B cell (primary cell): ENCODE data around the gene CAGE1. TPM values are rescaled to one million over a fixed set of nuclear protein-coding genes. Genes with fewer than 3 reads are reported as not detected.
"Not testable (repeated sequence)": the region's sequence is repeated elsewhere in the genome, so short reads cannot be mapped to it uniquely, and the experiment has no call there.

Experiments used
- ATAC-seq: fragments of 200-7000 bp; cut with Tn5 transposase; one replicate; pipeline ENCODE4 v1.10.0; 2021; ENCODE audit warnings: low read depth, mild to moderate bottlenecking, moderate number of reproducible peaks, moderate library complexity
- CTCF ChIA-PET: fragments of 350-600 bp; sonication (Branson Sonifier 250); formaldehyde crosslinking; loops from one replicate; lab custom pipeline; 2021; ENCODE audit warnings: antibody characterized with exemption, inconsistent platforms; lab: Charles Lee
- POLR2A ChIA-PET: fragments of 350-600 bp; sonication (Branson Sonifier 250); formaldehyde crosslinking; loops from one replicate; lab custom pipeline; 2021; ENCODE audit warnings: antibody characterized with exemption; lab: Charles Lee
- DNase-seq: peaks from one replicate; pipeline ENCODE4 v3.0.0; 2013
- H2AFZ ChIP-seq: 2 replicates; pipeline ENCODE4 v1.6.1; 2012; ENCODE audit warnings: mild to moderate bottlenecking, low read depth, low read length; ENCODE audit not compliant: insufficient read depth, poor library complexity, severe bottlenecking
- H3K27ac ChIP-seq, 2 donors: 1 replicate in 1 of 2; 2 replicates in 1 of 2; pipeline ENCODE4 v1.5.1; 2012 to 2013; ENCODE audit warnings: low read length in 2 of 2, mild to moderate bottlenecking in 2 of 2, moderate library complexity in 1 of 2
- H3K27me3 ChIP-seq, 4 experiments: fragments of 200-600 bp in 1 of 4; sonication (generic) in 1 of 4; replicated peaks in 1 of 4; 1 replicate in 2 of 4; 2 replicates in 2 of 4; pipeline versions ENCODE4 v1.6.1 to v1.7.0; 2013 to 2016; ENCODE audit warnings: low read length in 3 of 4, mild to moderate bottlenecking in 2 of 4, mixed read lengths in 1 of 4, moderate library complexity in 1 of 4; ENCODE audit not compliant: insufficient read depth in 4 of 4, control insufficient read depth in 3 of 4; ENCODE audit errors: control extremely low read depth in 1 of 4
- H3K36me3 ChIP-seq, 2 experiments: replicated peaks in 1 of 2; 1 replicate in 1 of 2; 2 replicates in 1 of 2; pipeline versions ENCODE4 v1.6.1 to v1.7.1; 2013; ENCODE audit warnings: low read length in 1 of 2; ENCODE audit not compliant: insufficient read depth in 2 of 2, control insufficient read depth in 1 of 2; ENCODE audit errors: control extremely low read depth in 1 of 2, extremely low read depth in 1 of 2
- H3K4me1 ChIP-seq, 2 donors: fragments of 200-600 bp in 1 of 2; sonication (generic) in 1 of 2; 1 replicate in 1 of 2; 2 replicates in 1 of 2; pipeline versions ENCODE4 v1.5.1 to v1.6.1; 2013 to 2017; ENCODE audit warnings: low read length in 2 of 2; ENCODE audit not compliant: control insufficient read depth in 2 of 2, insufficient read depth in 2 of 2
- H3K4me2 ChIP-seq: replicated peaks from 2 replicates; pipeline ENCODE3; 2012; ENCODE audit warnings: mild to moderate bottlenecking, low read depth, low read length; ENCODE audit not compliant: poor library complexity, severe bottlenecking
- H3K4me3 ChIP-seq, 5 experiments: fragments of 200-600 bp in 1 of 5; sonication (generic) in 1 of 5; 1 replicate in 3 of 5; 2 replicates in 2 of 5; pipeline versions ENCODE4 v1.5.1 to v1.7.0; 2011 to 2016; ENCODE audit warnings: low read length in 4 of 5, mild to moderate bottlenecking in 4 of 5, low read depth in 2 of 5, control low read depth in 1 of 5, moderate library complexity in 1 of 5; ENCODE audit not compliant: insufficient read depth in 1 of 5; ENCODE audit errors: control extremely low read depth in 1 of 5, extremely low read depth in 1 of 5
- H3K79me2 ChIP-seq: fragments of 200-600 bp; sonication (generic); one replicate; pipeline ENCODE4 v1.6.0; 2016; ENCODE audit warnings: low read length; ENCODE audit not compliant: control insufficient read depth, insufficient read depth
- H3K9ac ChIP-seq: fragments of 200-600 bp; sonication (generic); 2 replicates; pipeline ENCODE4 v1.6.1; 2017; ENCODE audit warnings: mild to moderate bottlenecking, low read length, moderate library complexity
- H3K9me3 ChIP-seq, 3 donors: one replicate each; pipeline versions ENCODE4 v1.6.1 to v1.7.1; 2013; ENCODE audit warnings: low read length in 2 of 3; ENCODE audit not compliant: control insufficient read depth in 2 of 3, insufficient read depth in 1 of 3; ENCODE audit errors: control extremely low read depth in 1 of 3
- H4K20me1 ChIP-seq: 2 replicates; pipeline ENCODE4 v1.6.0; 2012; ENCODE audit warnings: mild to moderate bottlenecking, low read length; ENCODE audit not compliant: insufficient read depth, control insufficient read depth, poor library complexity, severe bottlenecking
- H3K27ac Mint-ChIP-seq: one replicate; pipeline ENCODE4 v1.8.0; 2021; ENCODE audit warnings: mixed read lengths
- H3K27me3 Mint-ChIP-seq: one replicate; pipeline ENCODE4 v1.8.0; 2021; ENCODE audit warnings: mixed read lengths
- H3K4me1 Mint-ChIP-seq: one replicate; pipeline ENCODE4 v1.8.0; 2021; ENCODE audit warnings: mixed read lengths
- H3K4me3 Mint-ChIP-seq: one replicate; pipeline ENCODE4 v1.8.0; 2021; ENCODE audit warnings: mixed read lengths
- H3K9me3 Mint-ChIP-seq: one replicate; pipeline ENCODE4 v1.8.0; 2022; ENCODE audit warnings: mixed read lengths; ENCODE audit not compliant: insufficient read depth
- EZH2 ChIP-seq: IDR thresholded peaks from 2 replicates; pipeline ENCODE4 v1.6.1; 2012; ENCODE audit warnings: borderline replicate concordance, low read depth, mild to moderate bottlenecking, moderate library complexity, low read length; ENCODE audit not compliant: insufficient read depth, poor library complexity, severe bottlenecking
- WGBS: methylation state at CpG from one replicate; pipeline ENCODE4 v1.1.5; 2013; ENCODE audit warnings: missing lambda C conversion rate; ENCODE audit not compliant: insufficient coverage; 5-methylcytosine and 5-hydroxymethylcytosine counted together
- intact Hi-C: fragments of 100-400 bp; cut with micrococcal nuclease; formaldehyde crosslinking; loops from one replicate; pipeline ENCODE4 v1.10.0; 2022
- polyA plus RNA-seq: library from polyadenylated mRNA; depleted of rRNA; stranded (reverse); fragments of >200 nt; gene quantifications from 2 replicates; pipeline ENCODE4 v1.2.3, GENCODE V29; 2012
- total RNA-seq, 2 donors: library from RNA; stranded (reverse); fragments of 120-200 nt in 1 of 2; gene quantifications; 1 replicate in 1 of 2; 2 replicates in 1 of 2; pipeline versions ENCODE4 v1.2.3 to v1.2.4, GENCODE V29; 2013 to 2022
- TF ChIP-seq, protein P1 (sequence below): fragments of 200-600 bp; IDR thresholded peaks from one replicate; pipeline ENCODE4 v1.8.0; 2022; ENCODE audit warnings: antibody characterized with exemption, mild to moderate bottlenecking

The CAGE1 gene
- total and polyA plus RNA-seq, 2 donors (not counting 1 experiment from before 2014, with no cell fraction given): 0.13 to 0.34 TPM

DNA sequence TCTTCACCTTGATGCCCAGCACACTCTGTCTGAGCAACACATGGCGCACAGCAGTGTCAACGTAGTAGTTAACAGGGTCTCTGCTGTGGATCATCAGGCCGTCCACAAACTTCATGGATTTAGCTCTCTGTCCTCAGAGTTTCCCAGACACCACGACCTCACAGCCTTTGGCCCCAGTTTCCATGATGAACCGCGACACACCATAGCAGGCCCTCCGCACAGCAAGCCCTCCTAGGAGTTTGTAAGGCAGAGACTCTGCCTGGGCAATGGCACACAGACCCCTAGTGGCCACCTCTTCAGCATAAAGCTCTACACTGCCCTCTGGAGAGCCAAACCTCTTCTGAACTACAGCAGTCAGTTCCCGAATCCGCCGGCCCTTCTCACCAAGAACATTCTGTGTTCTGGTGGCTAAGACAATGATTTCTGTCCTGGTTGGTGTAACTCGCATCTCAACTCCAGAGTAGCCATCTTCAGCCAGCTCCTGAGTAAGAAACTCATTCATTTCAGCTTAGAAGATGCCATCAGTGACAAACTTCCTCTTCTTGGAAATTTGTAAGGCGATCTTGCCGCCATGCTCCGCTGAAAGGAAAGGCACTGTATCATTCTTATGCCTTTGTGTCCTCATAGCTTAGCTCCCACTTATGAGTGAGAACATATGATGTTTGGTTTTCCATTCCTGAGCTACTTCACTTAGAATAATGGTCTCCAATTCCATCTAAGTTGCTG, 50.4 kb downstream of the CAGE1 start:
- ATAC-seq, H3K79me2 ChIP-seq, H3K27me3 ChIP-seq, H3K4me1 Mint-ChIP-seq, H2AFZ ChIP-seq, POLR2A ChIA-PET, H3K4me2 ChIP-seq, H3K9me3 ChIP-seq, H3K27ac Mint-ChIP-seq, H3K4me1 ChIP-seq, H3K36me3 ChIP-seq, H3K4me3 ChIP-seq, H3K4me3 Mint-ChIP-seq, H4K20me1 ChIP-seq, H3K9ac ChIP-seq, H3K27ac ChIP-seq, H3K9me3 Mint-ChIP-seq, intact Hi-C loops: not testable (repeated sequence)
- 89% methylated on average over 7 of the region's 14 CpGs for WGBS
- H3K27me3 Mint-ChIP-seq: peaks cover 27% of the 10 kb centered on the region
- peak; percentile 22 for DNase-seq
- CTCF ChIA-PET: interaction anchor here (0.9 to 2.5 kb wide), 4 partner anchors 15 to 662 kb away, joined by 3 to 17 read pairs (median 4); no protein-coding TSS in a partner anchor

DNA sequence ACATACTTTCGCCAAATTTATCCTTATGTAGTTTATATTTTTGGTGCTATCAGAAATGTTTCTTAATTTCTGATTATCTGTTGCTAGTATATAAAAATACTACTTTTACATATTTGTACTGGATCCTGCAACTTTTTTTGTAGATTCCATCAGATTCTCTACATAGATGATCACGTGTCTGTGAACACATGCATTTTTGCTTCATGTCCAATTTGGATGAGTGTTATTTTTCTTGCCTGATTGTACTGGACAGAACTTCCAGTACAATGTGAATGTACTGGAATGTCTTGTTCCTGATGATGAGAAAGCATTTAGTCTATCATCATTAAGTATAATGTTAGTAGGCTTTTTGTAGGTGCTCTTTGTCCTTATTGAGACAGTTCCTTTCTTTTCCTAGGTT, 51.5 kb downstream of the CAGE1 start:
- peaks cover 0 to 2% (median 0%) of the 10 kb centered on the region in 3 donors for H3K9me3 ChIP-seq
- DNase-seq (no peak), ATAC-seq (no peak)
- H3K79me2 ChIP-seq: no peaks in the 10 kb centered on the region
- no peak overlapping the region for H3K9ac ChIP-seq
- no peaks in the 10 kb centered on the region for H4K20me1 ChIP-seq
- peaks cover 19% of the 10 kb centered on the region for H3K27me3 Mint-ChIP-seq
- TF ChIP-seq, protein P1, sequence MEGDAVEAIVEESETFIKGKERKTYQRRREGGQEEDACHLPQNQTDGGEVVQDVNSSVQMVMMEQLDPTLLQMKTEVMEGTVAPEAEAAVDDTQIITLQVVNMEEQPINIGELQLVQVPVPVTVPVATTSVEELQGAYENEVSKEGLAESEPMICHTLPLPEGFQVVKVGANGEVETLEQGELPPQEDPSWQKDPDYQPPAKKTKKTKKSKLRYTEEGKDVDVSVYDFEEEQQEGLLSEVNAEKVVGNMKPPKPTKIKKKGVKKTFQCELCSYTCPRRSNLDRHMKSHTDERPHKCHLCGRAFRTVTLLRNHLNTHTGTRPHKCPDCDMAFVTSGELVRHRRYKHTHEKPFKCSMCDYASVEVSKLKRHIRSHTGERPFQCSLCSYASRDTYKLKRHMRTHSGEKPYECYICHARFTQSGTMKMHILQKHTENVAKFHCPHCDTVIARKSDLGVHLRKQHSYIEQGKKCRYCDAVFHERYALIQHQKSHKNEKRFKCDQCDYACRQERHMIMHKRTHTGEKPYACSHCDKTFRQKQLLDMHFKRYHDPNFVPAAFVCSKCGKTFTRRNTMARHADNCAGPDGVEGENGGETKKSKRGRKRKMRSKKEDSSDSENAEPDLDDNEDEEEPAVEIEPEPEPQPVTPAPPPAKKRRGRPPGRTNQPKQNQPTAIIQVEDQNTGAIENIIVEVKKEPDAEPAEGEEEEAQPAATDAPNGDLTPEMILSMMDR: no peak
- TF ChIP-seq EZH2: no peak
- no peak overlapping the region for H3K4me3 Mint-ChIP-seq
- H3K4me1 Mint-ChIP-seq: no peaks in the 10 kb centered on the region
- no peak overlapping the region for H3K4me3 ChIP-seq
- WGBS: no CpG with 5 or more reads among the region's 2 CpGs
- no peaks in the 10 kb centered on the region for H3K36me3 ChIP-seq
- no peak overlapping the region for H2AFZ ChIP-seq
- H3K4me1 ChIP-seq: no peaks in the 10 kb centered on the region
- POLR2A ChIA-PET: interaction anchor here (0.5 kb wide), 1 partner anchor 99 kb away, joined by 3 read pairs; no protein-coding TSS in a partner anchor
- H3K4me2 ChIP-seq: no peak overlapping the region
- CTCF ChIA-PET: interaction anchor here (1.0 to 2.5 kb wide), 2 partner anchors 61 to 489 kb away, joined by 3 to 17 read pairs; no protein-coding TSS in a partner anchor
- no peak overlapping the region for H3K27ac Mint-ChIP-seq
- intact Hi-C loops: no loop called here
- no peaks in the 10 kb centered on the region for H3K9me3 Mint-ChIP-seq
- H3K27ac ChIP-seq: no peak overlapping the region
- peaks cover 0 to 8% (median 0%) of the 10 kb centered on the region in 4 experiments for H3K27me3 ChIP-seq
